HEK293 (cell line): ENCODE measurements around the gene LMO4.
A peak's percentile ranks its signal among the peaks of the same experiment; 100 is the strongest.

ENCODE experiments used
- CTCF ChIA-PET: fragments of 350-600 bp; formaldehyde crosslinking; extraction: SDS; loops from one replicate; lab custom pipeline; 2021; ENCODE audit warnings: antibody characterized with exemption; lab: Yijun Ruan, JAX
- POLR2A ChIA-PET: fragments of 300-600 bp; formaldehyde crosslinking; extraction: SDS; loops from one replicate; lab custom pipeline; 2020; ENCODE audit warnings: antibody characterized with exemption, inconsistent platforms; lab: Yijun Ruan, JAX
- H3K27ac ChIP-seq: fragments of 200-500 bp; sonication (Bioruptor generic); 2 replicates; pipeline ENCODE4 v1.5.1; 2014; ENCODE audit warnings: low read depth, low read length, control low read depth, inconsistent platforms; ENCODE audit errors: extremely low read depth
- H3K36me3 ChIP-seq, 2 experiments: fragments of 200-500 bp in 1 of 2; sonication (Bioruptor generic) in 1 of 2; 1 replicate in 1 of 2; 2 replicates in 1 of 2; pipeline ENCODE4 v1.5.1; 2014 to 2017; ENCODE audit warnings: inconsistent platforms in 2 of 2, low read length in 2 of 2; ENCODE audit not compliant: control insufficient read depth in 2 of 2, insufficient read depth in 1 of 2
- H3K4me1 ChIP-seq: fragments of 200-500 bp; sonication (Bioruptor generic); 2 replicates; pipeline ENCODE4 v1.5.1; 2014; ENCODE audit warnings: mild to moderate bottlenecking, low read length, inconsistent platforms; ENCODE audit not compliant: control insufficient read depth, insufficient read depth
- H3K4me3 ChIP-seq: 2 replicates; pipeline ENCODE4 v1.5.1; 2011; ENCODE audit warnings: low read depth, mild to moderate bottlenecking, control low read depth, low read length, moderate library complexity
- H3K9me3 ChIP-seq: fragments of 200-500 bp; sonication (Bioruptor generic); 2 replicates; pipeline ENCODE4 v1.5.1; 2014; ENCODE audit warnings: low read depth, low read length, inconsistent platforms; ENCODE audit not compliant: control insufficient read depth, insufficient read depth
- HOXD13 ChIP-seq: sonication (generic); formaldehyde crosslinking; IDR thresholded peaks from 2 replicates; pipeline ENCODE4 v1.8.0; 2022; ENCODE audit warnings: missing genetic modification reagents, borderline replicate concordance
- MEIS1 ChIP-seq: sonication (generic); formaldehyde crosslinking; IDR thresholded peaks from 2 replicates; pipeline ENCODE4 v1.8.1; 2022; ENCODE audit warnings: missing genetic modification reagents, mild to moderate bottlenecking, borderline replicate concordance
- SCRT1 ChIP-seq: fragments of 450-650 bp; formaldehyde crosslinking; IDR thresholded peaks from 2 replicates; pipeline ENCODE4 v1.5.1; 2016; ENCODE audit warnings: missing biosample characterization, missing genetic modification characterization, borderline replicate concordance
- SP2 ChIP-seq: fragments of 450-650 bp; formaldehyde crosslinking; IDR thresholded peaks from 2 replicates; pipeline ENCODE4 v1.5.1; 2016; ENCODE audit warnings: missing biosample characterization, missing genetic modification characterization
- SP7 ChIP-seq: fragments of 450-650 bp; formaldehyde crosslinking; IDR thresholded peaks from 2 replicates; pipeline ENCODE4 v1.5.1; 2016; ENCODE audit warnings: missing biosample characterization, missing genetic modification characterization
- TCF7L2 ChIP-seq: IDR thresholded peaks from 2 replicates; pipeline ENCODE4 v1.6.1; 2011; ENCODE audit warnings: low read depth, mild to moderate bottlenecking, inconsistent platforms, low read length, moderate library complexity, borderline replicate concordance
- WT1 ChIP-seq: fragments of 450-650 bp; formaldehyde crosslinking; IDR thresholded peaks from 2 replicates; pipeline ENCODE4 v1.5.1; 2016; ENCODE audit warnings: missing biosample characterization, missing genetic modification characterization
- YY1 ChIP-seq: fragments of 450-650 bp; formaldehyde crosslinking; IDR thresholded peaks from 2 replicates; pipeline ENCODE4 v1.5.1; 2018; ENCODE audit warnings: missing biosample characterization, missing genetic modification characterization
- ZBTB7A ChIP-seq: fragments of 450-650 bp; formaldehyde crosslinking; IDR thresholded peaks from 2 replicates; pipeline ENCODE4 v1.5.1; 2016; ENCODE audit warnings: low read depth, missing biosample characterization, missing genetic modification characterization
- ZNF211 ChIP-seq: fragments of 450-650 bp; formaldehyde crosslinking; IDR thresholded peaks from 2 replicates; pipeline ENCODE4 v1.5.1; 2016; ENCODE audit warnings: low read depth, missing biosample characterization, missing genetic modification characterization
- ZNF366 ChIP-seq: fragments of 450-650 bp; formaldehyde crosslinking; conservative IDR thresholded peaks from 2 replicates; pipeline ENCODE4 v1.5.1; 2016; ENCODE audit warnings: missing biosample characterization, missing genetic modification characterization
- ZNF426 ChIP-seq: fragments of 450-650 bp; formaldehyde crosslinking; IDR thresholded peaks from 2 replicates; pipeline ENCODE4 v1.5.1; 2017; ENCODE audit warnings: missing biosample characterization, missing genetic modification characterization, mild to moderate bottlenecking, inconsistent platforms, moderate library complexity
- ZNF549 ChIP-seq: fragments of 450-650 bp; IDR thresholded peaks from 2 replicates; pipeline ENCODE4 v1.5.1; 2018; ENCODE audit warnings: missing biosample characterization, missing genetic modification characterization, mild to moderate bottlenecking, inconsistent platforms, moderate library complexity
- ZNF585B ChIP-seq: fragments of 450-650 bp; formaldehyde crosslinking; IDR thresholded peaks from 2 replicates; pipeline ENCODE4 v1.5.1; 2016; ENCODE audit warnings: missing biosample characterization, missing genetic modification characterization
- ZNF610 ChIP-seq: fragments of 450-650 bp; formaldehyde crosslinking; IDR thresholded peaks from 2 replicates; pipeline ENCODE4 v1.5.1; 2016; ENCODE audit warnings: missing biosample characterization, missing genetic modification characterization, borderline replicate concordance
- ZNF776 ChIP-seq: fragments of 450-650 bp; formaldehyde crosslinking; IDR thresholded peaks from 2 replicates; pipeline ENCODE4 v1.5.0; 2017; ENCODE audit warnings: missing biosample characterization, missing genetic modification characterization, borderline replicate concordance
- ZSCAN30 ChIP-seq: fragments of 450-650 bp; IDR thresholded peaks from 2 replicates; pipeline ENCODE4 v1.5.1; 2018; ENCODE audit warnings: missing biosample characterization, mild to moderate bottlenecking, missing genetic modification characterization, moderate library complexity
- TF ChIP-seq, protein P1 (sequence below): fragments of 450-650 bp; formaldehyde crosslinking; IDR thresholded peaks from 2 replicates; pipeline ENCODE4 v1.5.1; 2016; ENCODE audit warnings: missing biosample characterization, missing genetic modification characterization
- TF ChIP-seq, protein P2 (sequence below): fragments of 450-650 bp; formaldehyde crosslinking; IDR thresholded peaks from 2 replicates; pipeline ENCODE4 v1.5.1; 2016; ENCODE audit warnings: missing biosample characterization, missing genetic modification characterization
- TF ChIP-seq, protein P3 (sequence below): fragments of 450-650 bp; IDR thresholded peaks from 2 replicates; pipeline ENCODE4 v1.5.1; 2018; ENCODE audit warnings: missing biosample characterization, mild to moderate bottlenecking, missing genetic modification characterization

Gene LMO4

DNA sequence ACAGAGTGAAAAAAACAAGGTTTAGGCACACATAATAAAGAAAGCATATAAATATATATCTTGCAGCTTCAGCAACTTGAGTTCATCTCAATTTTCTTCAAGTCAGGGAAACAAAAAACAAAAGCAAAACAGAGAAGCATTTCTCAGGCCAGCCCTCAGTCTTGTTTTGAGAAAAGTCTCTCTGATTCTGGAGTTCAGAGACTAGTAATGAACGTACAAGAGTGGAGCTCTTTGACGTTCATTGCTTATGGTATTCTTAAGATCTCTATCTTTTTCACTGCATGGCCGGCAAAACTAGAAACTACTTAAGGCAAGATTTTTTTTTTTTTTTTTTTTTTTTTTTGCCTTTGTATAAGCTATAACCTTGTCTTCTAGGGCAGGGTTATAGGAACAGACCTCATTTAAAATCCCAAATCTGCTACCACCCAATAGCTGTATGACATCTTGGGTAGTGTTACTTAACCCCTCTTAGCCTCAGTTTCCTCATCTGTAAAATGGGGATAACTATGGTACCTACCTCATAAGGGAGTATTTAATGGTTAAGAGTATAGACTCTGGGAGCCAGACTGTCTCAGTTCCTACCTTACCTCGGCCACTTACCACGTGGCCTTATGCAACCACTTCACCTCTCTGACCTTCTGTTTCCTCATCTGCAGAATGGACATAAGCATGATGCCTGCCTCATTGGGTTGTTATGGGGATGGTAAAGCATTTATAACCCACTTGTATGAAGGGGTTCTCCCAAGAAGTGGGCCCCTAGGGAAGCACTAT is 33.6 kb downstream of the LMO4 start:
- H3K9me3 ChIP-seq, result no peaks in the 10 kb centered on the region
- H3K4me3 ChIP-seq, result no peak overlapping the region
- TF ChIP-seq ZBTB7A (tag by site-specific recombination) (no peak), YY1 (tag by site-specific recombination) (no peak), ZNF211 (tag by site-specific recombination) (no peak), HOXD13 (CRISPR knock-in tag) (no peak), SP2 (tag by site-specific recombination) (no peak), WT1 (tag by site-specific recombination) (no peak), ZSCAN30 (tag by site-specific recombination) (no peak), ZNF366 (no peak), TCF7L2 (no peak), ZNF426 (tag by site-specific recombination) (no peak), MEIS1 (CRISPR knock-in tag) (no peak)
- TF ChIP-seq, protein P1, sequence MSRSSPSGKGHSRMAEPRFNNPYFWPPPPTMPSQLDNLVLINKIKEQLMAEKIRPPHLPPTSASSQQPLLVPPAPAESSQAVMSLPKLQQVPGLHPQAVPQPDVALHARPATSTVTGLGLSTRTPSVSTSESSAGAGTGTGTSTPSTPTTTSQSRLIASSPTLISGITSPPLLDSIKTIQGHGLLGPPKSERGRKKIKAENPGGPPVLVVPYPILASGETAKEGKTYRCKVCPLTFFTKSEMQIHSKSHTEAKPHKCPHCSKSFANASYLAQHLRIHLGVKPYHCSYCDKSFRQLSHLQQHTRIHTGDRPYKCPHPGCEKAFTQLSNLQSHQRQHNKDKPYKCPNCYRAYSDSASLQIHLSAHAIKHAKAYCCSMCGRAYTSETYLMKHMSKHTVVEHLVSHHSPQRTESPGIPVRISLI (tag by site-specific recombination), result no peak
- TF ChIP-seq, protein P2, sequence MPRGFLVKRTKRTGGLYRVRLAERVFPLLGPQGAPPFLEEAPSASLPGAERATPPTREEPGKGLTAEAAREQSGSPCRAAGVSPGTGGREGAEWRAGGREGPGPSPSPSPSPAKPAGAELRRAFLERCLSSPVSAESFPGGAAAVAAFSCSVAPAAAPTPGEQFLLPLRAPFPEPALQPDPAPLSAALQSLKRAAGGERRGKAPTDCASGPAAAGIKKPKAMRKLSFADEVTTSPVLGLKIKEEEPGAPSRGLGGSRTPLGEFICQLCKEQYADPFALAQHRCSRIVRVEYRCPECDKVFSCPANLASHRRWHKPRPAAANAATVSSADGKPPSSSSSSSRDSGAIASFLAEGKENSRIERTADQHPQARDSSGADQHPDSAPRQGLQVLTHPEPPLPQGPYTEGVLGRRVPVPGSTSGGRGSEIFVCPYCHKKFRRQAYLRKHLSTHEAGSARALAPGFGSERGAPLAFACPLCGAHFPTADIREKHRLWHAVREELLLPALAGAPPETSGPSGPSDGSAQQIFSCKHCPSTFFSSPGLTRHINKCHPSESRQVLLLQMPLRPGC (tag by site-specific recombination), result no peak
- TF ChIP-seq, protein P3, sequence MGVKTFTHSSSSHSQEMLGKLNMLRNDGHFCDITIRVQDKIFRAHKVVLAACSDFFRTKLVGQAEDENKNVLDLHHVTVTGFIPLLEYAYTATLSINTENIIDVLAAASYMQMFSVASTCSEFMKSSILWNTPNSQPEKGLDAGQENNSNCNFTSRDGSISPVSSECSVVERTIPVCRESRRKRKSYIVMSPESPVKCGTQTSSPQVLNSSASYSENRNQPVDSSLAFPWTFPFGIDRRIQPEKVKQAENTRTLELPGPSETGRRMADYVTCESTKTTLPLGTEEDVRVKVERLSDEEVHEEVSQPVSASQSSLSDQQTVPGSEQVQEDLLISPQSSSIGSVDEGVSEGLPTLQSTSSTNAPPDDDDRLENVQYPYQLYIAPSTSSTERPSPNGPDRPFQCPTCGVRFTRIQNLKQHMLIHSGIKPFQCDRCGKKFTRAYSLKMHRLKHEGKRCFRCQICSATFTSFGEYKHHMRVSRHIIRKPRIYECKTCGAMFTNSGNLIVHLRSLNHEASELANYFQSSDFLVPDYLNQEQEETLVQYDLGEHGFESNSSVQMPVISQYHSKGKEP (tag by site-specific recombination), result no peak
- ChIA-PET POLR2A (interaction anchor here (0.6 kb wide), 1 partner anchor 34 kb away, joined by 4 read pairs; no protein-coding TSS in a partner anchor), CTCF (no interaction called here)
- no peaks in the 10 kb centered on the region for H3K36me3 ChIP-seq
- no peak overlapping the region for H3K27ac ChIP-seq
- H3K4me1 ChIP-seq, result no peaks in the 10 kb centered on the region

DNA sequence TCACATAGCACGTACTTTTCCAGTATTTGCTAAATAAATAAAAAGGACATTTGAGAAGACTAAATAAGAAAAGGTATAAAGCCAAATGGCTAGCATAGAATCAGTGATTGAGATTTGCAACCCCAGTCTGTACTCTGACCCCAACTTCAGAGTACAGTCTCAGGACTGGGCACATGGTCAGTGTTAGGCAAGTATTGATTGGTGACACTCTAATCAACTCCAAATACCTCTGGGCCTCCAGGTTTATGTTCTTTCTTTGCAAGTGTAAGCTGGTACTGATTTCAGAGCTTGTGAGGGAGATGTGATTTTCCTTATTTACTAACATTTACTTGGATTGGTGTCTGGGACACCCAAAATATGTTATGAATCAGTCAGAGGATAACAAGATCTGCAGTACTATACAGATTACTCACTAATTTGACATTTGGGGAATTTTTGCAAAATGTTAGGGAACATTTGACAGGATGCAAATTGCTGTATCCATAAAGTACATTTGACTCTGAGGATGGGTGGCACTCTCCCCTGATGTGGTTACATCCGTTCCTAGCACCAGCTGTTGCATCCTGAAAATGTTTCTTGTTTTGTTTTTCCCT is 34.2 kb downstream of the LMO4 start:
- POLR2A ChIA-PET, result no interaction called here
- Histone ChIP-seq H3K9me3 (no peaks in the 10 kb centered on the region), H3K36me3 (no peaks in the 10 kb centered on the region), H3K4me1 (no peaks in the 10 kb centered on the region), H3K27ac (no peak overlapping the region)
- no peak for TF ChIP-seq ZNF610 (tag by site-specific recombination)
- TF ChIP-seq, all 188 proteins: peak for 0
- CTCF ChIA-PET, result no interaction called here
- H3K4me3 ChIP-seq, result no peak overlapping the region

DNA sequence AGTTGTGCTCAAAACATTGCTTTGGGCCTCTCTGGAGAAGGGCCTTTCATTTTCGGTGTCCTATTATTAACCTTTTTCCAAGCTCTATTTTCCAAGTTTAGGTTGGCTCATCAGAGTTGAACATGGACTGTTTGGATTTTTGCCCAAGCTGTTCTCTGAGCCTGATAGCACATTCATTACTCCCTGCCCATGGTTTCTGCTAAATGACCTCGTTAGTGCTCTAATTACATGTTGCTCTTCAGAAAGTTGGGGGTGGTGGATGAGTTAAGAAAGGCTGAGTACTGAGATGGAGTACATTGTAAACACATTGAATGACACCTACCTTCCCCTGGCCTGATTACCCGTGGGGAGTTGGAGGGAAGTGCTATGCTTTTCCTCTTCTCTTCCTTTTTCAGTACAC is 38.9 kb downstream of the LMO4 start:
- Histone ChIP-seq H3K27ac (no peak overlapping the region), H3K36me3 (no peaks in the 10 kb centered on the region), H3K4me3 (no peak overlapping the region), H3K4me1 (no peaks in the 10 kb centered on the region), H3K9me3 (no peaks in the 10 kb centered on the region)
- ChIA-PET CTCF (no interaction called here), POLR2A (no interaction called here)
- TF ChIP-seq ZNF776 (no peak), SCRT1 (tag by site-specific recombination) (no peak), ZNF549 (no peak), ZNF585B (tag by site-specific recombination) (no peak), SP7 (tag by site-specific recombination) (peak; percentile 96)
